AG04449 (cell line): Measurements from ENCODE around the gene NF2.

Experiments used
- CTCF ChIA-PET: fragments of 350-600 bp; formaldehyde crosslinking; extraction: SDS; loops from one replicate; lab custom pipeline; 2021; ENCODE audit warnings: antibody characterized with exemption; lab: Yijun Ruan, JAX
- POLR2A ChIA-PET: fragments of 400-600, 350-600 bp; formaldehyde crosslinking; extraction: SDS; loops from one replicate; lab custom pipeline; 2020; ENCODE audit warnings: antibody characterized with exemption, inconsistent platforms; lab: Yijun Ruan, JAX
- DNase-seq: peaks from one replicate; pipeline ENCODE4 v3.0.0-alpha.2; 2010; ENCODE audit warnings: low read depth, low spot score
- H3K4me3 ChIP-seq: 2 replicates; pipeline ENCODE4 v1.5.1; 2011; ENCODE audit warnings: low read depth, mild to moderate bottlenecking, control low read depth, low read length
- CTCF ChIP-seq: IDR thresholded peaks from one replicate; pipeline ENCODE4 v1.5.1; 2011; ENCODE audit warnings: mild to moderate bottlenecking, moderate library complexity, low read length, control low read depth, inconsistent platforms; ENCODE audit not compliant: insufficient read depth; ENCODE audit errors: missing control alignments

The NF2 gene

GRCh38 chr22:29701155-29701999 lies 97.9 kb downstream of the NF2 start:
- POLR2A ChIA-PET: no interaction called here
- TF ChIP-seq CTCF: peak; percentile 14
- CTCF ChIA-PET: interaction anchor here (0.9 to 2.5 kb wide), 7 partner anchors 12 to 387 kb away, joined by 3 to 13 read pairs (median 6); no protein-coding TSS in a partner anchor
- DNase-seq: no peak
- no peak overlapping the region for H3K4me3 ChIP-seq

GRCh38 chr22:29702000-29702930 lies 98.8 kb downstream of the NF2 start:
- no peak overlapping the region for H3K4me3 ChIP-seq
- CTCF ChIA-PET: interaction anchor here (0.9 to 2.5 kb wide), 8 partner anchors 13 to 386 kb away, joined by 3 to 13 read pairs (median 5); no protein-coding TSS in a partner anchor
- POLR2A ChIA-PET: interaction anchor here (0.6 kb wide), 1 partner anchor 312 kb away, joined by 3 read pairs; no protein-coding TSS in a partner anchor
- no peak for TF ChIP-seq CTCF
- DNase-seq: no peak

- ChIA-PET POLR2A (no interaction called here), CTCF (interaction anchor here (1.0 to 2.5 kb wide), 5 partner anchors 12 to 386 kb away, joined by 3 to 10 read pairs (median 4); no protein-coding TSS in a partner anchor)
- DNase-seq: no peak
- TF ChIP-seq CTCF: no peak
- no peak overlapping the region for H3K4me3 ChIP-seq
Observed at GRCh38 chr22:29702931-29703501, 99.6 kb downstream of the NF2 start.

- DNase-seq: no peak
- H3K4me3 ChIP-seq: no peak overlapping the region
- POLR2A ChIA-PET: no interaction called here
- no peak for TF ChIP-seq CTCF
- CTCF ChIA-PET: interaction anchor here (1.0 to 1.1 kb wide), 3 partner anchors 13 to 304 kb away, joined by 3 to 4 read pairs (median 3); no protein-coding TSS in a partner anchor
Observed at GRCh38 chr22:29703569-29704195, 100.2 kb downstream of the NF2 start.

- no peak for DNase-seq
- CTCF ChIA-PET: interaction anchor here (0.7 to 0.8 kb wide), 2 partner anchors 10 to 386 kb away, joined by 3 to 4 read pairs; no protein-coding TSS in a partner anchor
- no peak overlapping the region for H3K4me3 ChIP-seq
- POLR2A ChIA-PET: interaction anchor here (0.6 kb wide), 1 partner anchor 12 kb away, joined by 3 read pairs; no protein-coding TSS in a partner anchor
- no peak for TF ChIP-seq CTCF
Observed at GRCh38 chr22:29704528-29705285, 101.3 kb downstream of the NF2 start.
